Mesenchymal stem cell (in vitro differentiated cells and primary cell): Measurements from ENCODE around the gene FAM47A.

Experiments used
- DNase-seq: peaks from one replicate; pipeline ENCODE4 v3.0.0-alpha.2; 2013
- H2AFZ ChIP-seq: one replicate; pipeline ENCODE4 v1.6.1; 2013; ENCODE audit warnings: low read depth, mild to moderate bottlenecking, control low read depth, inconsistent platforms, low read length, moderate library complexity
- H2AK5ac ChIP-seq: 2 replicates; pipeline ENCODE4 v1.6.1; 2013; ENCODE audit warnings: low read length, moderate library complexity, mild to moderate bottlenecking, inconsistent platforms; ENCODE audit not compliant: severe bottlenecking
- H2BK120ac ChIP-seq: one replicate; pipeline ENCODE4 v1.6.1; 2013; ENCODE audit warnings: low read depth, mild to moderate bottlenecking, inconsistent platforms, low read length, moderate library complexity
- H2BK12ac ChIP-seq, 2 experiments: one replicate each; pipeline ENCODE4 v1.6.1; 2013; ENCODE audit warnings: inconsistent platforms in 2 of 2, low read length in 2 of 2, mild to moderate bottlenecking in 2 of 2, moderate library complexity in 2 of 2, control low read depth in 1 of 2
- H2BK15ac ChIP-seq: one replicate; pipeline ENCODE4 v1.6.1; 2013; ENCODE audit warnings: mild to moderate bottlenecking, low read depth, inconsistent platforms; ENCODE audit not compliant: poor library complexity, severe bottlenecking
- H2BK5ac ChIP-seq: 2 replicates; pipeline ENCODE4 v1.6.1; 2013; ENCODE audit warnings: low read depth, mild to moderate bottlenecking, low read length, control low read depth, inconsistent platforms; ENCODE audit not compliant: poor library complexity, severe bottlenecking
- H3K14ac ChIP-seq, 2 experiments: one replicate each; pipeline ENCODE4 v1.6.1; 2013; ENCODE audit warnings: inconsistent platforms in 2 of 2, low read length in 2 of 2, control low read depth in 1 of 2, mild to moderate bottlenecking in 1 of 2, moderate library complexity in 1 of 2
- H3K18ac ChIP-seq, 2 experiments: one replicate each; pipeline ENCODE4 v1.6.1; 2013; ENCODE audit warnings: inconsistent platforms in 2 of 2, low read length in 2 of 2, control low read depth in 1 of 2, low read depth in 1 of 2, mild to moderate bottlenecking in 1 of 2
- H3K23ac ChIP-seq, 2 experiments: one replicate each; pipeline ENCODE4 v1.6.1; 2013; ENCODE audit warnings: inconsistent platforms in 2 of 2, low read length in 2 of 2, mild to moderate bottlenecking in 2 of 2, moderate library complexity in 2 of 2, control low read depth in 1 of 2
- H3K27ac ChIP-seq: 2 replicates; pipeline ENCODE4 v1.5.1; 2013; ENCODE audit warnings: mild to moderate bottlenecking, moderate library complexity, low read length, control low read depth, inconsistent platforms; ENCODE audit not compliant: poor library complexity, severe bottlenecking
- H3K27me3 ChIP-seq, 2 experiments: 2 replicates each; pipeline versions ENCODE4 v1.6.1 to v1.7.0; 2013; ENCODE audit warnings: low read length in 2 of 2, mild to moderate bottlenecking in 2 of 2, moderate library complexity in 2 of 2, control low read depth in 1 of 2, inconsistent platforms in 1 of 2; ENCODE audit not compliant: control insufficient read depth in 1 of 2, insufficient read depth in 1 of 2
- H3K36me3 ChIP-seq, 2 experiments: 2 replicates each; pipeline versions ENCODE4 v1.6.1 to v1.7.0; 2013; ENCODE audit warnings: low read length in 2 of 2, control low read depth in 1 of 2, inconsistent platforms in 1 of 2, low read depth in 1 of 2, mild to moderate bottlenecking in 1 of 2; ENCODE audit not compliant: insufficient read depth in 2 of 2, control insufficient read depth in 1 of 2
- H3K4ac ChIP-seq, 2 experiments: one replicate each; pipeline ENCODE4 v1.6.1; 2013; ENCODE audit warnings: inconsistent platforms in 2 of 2, low read length in 2 of 2, mild to moderate bottlenecking in 2 of 2, moderate library complexity in 2 of 2, control low read depth in 1 of 2, low read depth in 1 of 2
- H3K4me1 ChIP-seq: 2 replicates; pipeline ENCODE4 v1.6.1; 2013; ENCODE audit warnings: low read depth, low read length, control low read depth; ENCODE audit not compliant: control insufficient read depth, insufficient read depth
- H3K4me2 ChIP-seq: 2 replicates; pipeline ENCODE4 v1.6.1; 2013; ENCODE audit warnings: low read length, mild to moderate bottlenecking, inconsistent platforms; ENCODE audit not compliant: poor library complexity, severe bottlenecking
- H3K4me3 ChIP-seq, 2 experiments: 2 replicates each; pipeline versions ENCODE4 v1.5.1 to v1.7.0; 2013; ENCODE audit warnings: low read length in 2 of 2, mild to moderate bottlenecking in 2 of 2, control low read depth in 1 of 2, low read depth in 1 of 2; ENCODE audit not compliant: insufficient read depth in 1 of 2
- H3K79me1 ChIP-seq: replicated peaks from 2 replicates; pipeline ENCODE4 v1.6.1; 2013; ENCODE audit warnings: mild to moderate bottlenecking, control low read depth, low read length, inconsistent platforms; ENCODE audit not compliant: poor library complexity, severe bottlenecking
- H3K9ac ChIP-seq: 2 replicates; pipeline ENCODE4 v1.7.0; 2013; ENCODE audit warnings: mild to moderate bottlenecking, low read length, moderate library complexity
- H3K9me3 ChIP-seq: 2 replicates; pipeline ENCODE4 v1.7.0; 2013; ENCODE audit warnings: mild to moderate bottlenecking, low read length; ENCODE audit not compliant: control insufficient read depth
- H4K8ac ChIP-seq: one replicate; pipeline ENCODE4 v1.6.1; 2013; ENCODE audit warnings: inconsistent platforms, mild to moderate bottlenecking, low read length, moderate library complexity
- H4K91ac ChIP-seq: one replicate; pipeline ENCODE4 v1.6.1; 2013; ENCODE audit warnings: mild to moderate bottlenecking, low read length, inconsistent platforms
- WGBS: methylation state at CpG from one replicate; pipeline ENCODE4 v1.1.7; 2013; ENCODE audit warnings: mixed read lengths; 5-methylcytosine and 5-hydroxymethylcytosine counted together

FAM47A gene

GRCh38 chrX:34140816-34141215 lies 8.7 kb upstream of the FAM47A start:
- Histone ChIP-seq H2AFZ (no peak overlapping the region), H4K8ac (no peak overlapping the region), H3K9me3 (no peaks in the 10 kb centered on the region), H2AK5ac (no peak overlapping the region), H3K4ac (no peak overlapping the region), H3K9ac (no peak overlapping the region), H2BK120ac (no peak overlapping the region), H4K91ac (no peak overlapping the region), H3K4me1 (no peaks in the 10 kb centered on the region), H2BK15ac (no peak overlapping the region), H3K79me1 (no peaks in the 10 kb centered on the region), H3K23ac (no peak overlapping the region), H3K4me2 (no peak overlapping the region), H3K14ac (no peak overlapping the region), H2BK12ac (no peak overlapping the region), H3K36me3 (no peaks in the 10 kb centered on the region), H3K27me3 (no peaks in the 10 kb centered on the region), H3K18ac (no peak overlapping the region), H3K27ac (no peak overlapping the region), H3K4me3 (no peak overlapping the region), H2BK5ac (no peak overlapping the region)
- DNase-seq: no peak
- WGBS: no CpG with 5 or more reads among the region's 1 CpG

GRCh38 chrX:34130980-34131744 lies 952 bp downstream of the FAM47A start:
- H3K23ac ChIP-seq: no peak overlapping the region
- no peak overlapping the region for H2AK5ac ChIP-seq
- no peak overlapping the region for H4K8ac ChIP-seq
- no peak overlapping the region for H3K4ac ChIP-seq
- no peaks in the 10 kb centered on the region for H3K27me3 ChIP-seq
- H3K9me3 ChIP-seq: peaks cover 7% of the 10 kb centered on the region
- DNase-seq: no peak
- H3K27ac ChIP-seq: no peak overlapping the region
- no peak overlapping the region for H3K14ac ChIP-seq
- no peaks in the 10 kb centered on the region for H3K36me3 ChIP-seq
- H3K18ac ChIP-seq: no peak overlapping the region
- no peak overlapping the region for H2BK120ac ChIP-seq
- no peak overlapping the region for H3K4me3 ChIP-seq
- no peak overlapping the region for H3K4me2 ChIP-seq
- no peak overlapping the region for H2BK12ac ChIP-seq
- H3K9ac ChIP-seq: no peak overlapping the region
- no peaks in the 10 kb centered on the region for H3K4me1 ChIP-seq
- H3K79me1 ChIP-seq: no peaks in the 10 kb centered on the region
- no peak overlapping the region for H2AFZ ChIP-seq
- no peak overlapping the region for H2BK15ac ChIP-seq
- 95% methylated on average over 39 of the region's 41 CpGs for WGBS
- H4K91ac ChIP-seq: no peak overlapping the region
- no peak overlapping the region for H2BK5ac ChIP-seq

- H3K36me3 ChIP-seq: no peaks in the 10 kb centered on the region
- no peak overlapping the region for H2BK120ac ChIP-seq
- no peak overlapping the region for H2BK12ac ChIP-seq
- H3K9ac ChIP-seq: no peak overlapping the region
- no peak overlapping the region for H4K8ac ChIP-seq
- no peak overlapping the region for H2BK5ac ChIP-seq
- peaks cover 7% of the 10 kb centered on the region for H3K9me3 ChIP-seq
- no peak overlapping the region for H3K14ac ChIP-seq
- H2AFZ ChIP-seq: no peak overlapping the region
- H3K4me1 ChIP-seq: no peaks in the 10 kb centered on the region
- H2AK5ac ChIP-seq: no peak overlapping the region
- H4K91ac ChIP-seq: no peak overlapping the region
- H3K27me3 ChIP-seq: no peaks in the 10 kb centered on the region
- no peak overlapping the region for H3K27ac ChIP-seq
- 89% methylated on average over 23 of the region's 29 CpGs for WGBS
- H3K4me3 ChIP-seq: no peak overlapping the region
- H3K23ac ChIP-seq: no peak overlapping the region
- H2BK15ac ChIP-seq: no peak overlapping the region
- no peak overlapping the region for H3K4ac ChIP-seq
- no peaks in the 10 kb centered on the region for H3K79me1 ChIP-seq
- DNase-seq: no peak
- no peak overlapping the region for H3K4me2 ChIP-seq
- H3K18ac ChIP-seq: no peak overlapping the region
These were observed 1.6 kb downstream of the FAM47A start for GRCh38 chrX:34130501-34130900.

- H3K23ac ChIP-seq: no peak overlapping the region
- no peak overlapping the region for H3K9ac ChIP-seq
- H2BK15ac ChIP-seq: no peak overlapping the region
- no peaks in the 10 kb centered on the region for H3K27me3 ChIP-seq
- no peak overlapping the region for H2BK120ac ChIP-seq
- H2AK5ac ChIP-seq: no peak overlapping the region
- H3K4me1 ChIP-seq: no peaks in the 10 kb centered on the region
- H4K8ac ChIP-seq: no peak overlapping the region
- H3K79me1 ChIP-seq: no peaks in the 10 kb centered on the region
- H3K4me3 ChIP-seq: no peak overlapping the region
- no peak overlapping the region for H3K27ac ChIP-seq
- no peak overlapping the region for H3K14ac ChIP-seq
- H3K36me3 ChIP-seq: no peaks in the 10 kb centered on the region
- H2AFZ ChIP-seq: no peak overlapping the region
- DNase-seq: no peak
- no peak overlapping the region for H3K4me2 ChIP-seq
- no peak overlapping the region for H2BK5ac ChIP-seq
- no peak overlapping the region for H4K91ac ChIP-seq
- no peak overlapping the region for H3K18ac ChIP-seq
- 72% methylated on average over 2 of the region's 5 CpGs for WGBS
- no peak overlapping the region for H2BK12ac ChIP-seq
- H3K9me3 ChIP-seq: peaks cover 18% of the 10 kb centered on the region
- H3K4ac ChIP-seq: no peak overlapping the region
These were observed 6.1 kb downstream of the FAM47A start for GRCh38 chrX:34126011-34126410.
